SK-N-SH (cell line): ENCODE measurements around the gene RNF150.

Experiments
- CHD2 ChIP-seq: fragments of 150-350 bp; IDR thresholded peaks from 2 replicates; pipeline ENCODE4 v1.6.1; 2018; ENCODE audit warnings: low read length; ENCODE audit not compliant: partially characterized antibody
- PBX3 ChIP-seq: IDR thresholded peaks from 2 replicates; pipeline ENCODE4; 2012
- TF ChIP-seq, protein P1 (sequence below): fragments of 200-600 bp; sonication (generic); IDR thresholded peaks from 2 replicates; pipeline ENCODE4 v1.6.1; 2017; ENCODE audit warnings: antibody characterized with exemption, mild to moderate bottlenecking, moderate library complexity

GRCh38 chr4:141130947-141131605 lies 2.2 kb downstream of the RNF150 start:
- no peak for TF ChIP-seq PBX3
- TF ChIP-seq, protein P1, sequence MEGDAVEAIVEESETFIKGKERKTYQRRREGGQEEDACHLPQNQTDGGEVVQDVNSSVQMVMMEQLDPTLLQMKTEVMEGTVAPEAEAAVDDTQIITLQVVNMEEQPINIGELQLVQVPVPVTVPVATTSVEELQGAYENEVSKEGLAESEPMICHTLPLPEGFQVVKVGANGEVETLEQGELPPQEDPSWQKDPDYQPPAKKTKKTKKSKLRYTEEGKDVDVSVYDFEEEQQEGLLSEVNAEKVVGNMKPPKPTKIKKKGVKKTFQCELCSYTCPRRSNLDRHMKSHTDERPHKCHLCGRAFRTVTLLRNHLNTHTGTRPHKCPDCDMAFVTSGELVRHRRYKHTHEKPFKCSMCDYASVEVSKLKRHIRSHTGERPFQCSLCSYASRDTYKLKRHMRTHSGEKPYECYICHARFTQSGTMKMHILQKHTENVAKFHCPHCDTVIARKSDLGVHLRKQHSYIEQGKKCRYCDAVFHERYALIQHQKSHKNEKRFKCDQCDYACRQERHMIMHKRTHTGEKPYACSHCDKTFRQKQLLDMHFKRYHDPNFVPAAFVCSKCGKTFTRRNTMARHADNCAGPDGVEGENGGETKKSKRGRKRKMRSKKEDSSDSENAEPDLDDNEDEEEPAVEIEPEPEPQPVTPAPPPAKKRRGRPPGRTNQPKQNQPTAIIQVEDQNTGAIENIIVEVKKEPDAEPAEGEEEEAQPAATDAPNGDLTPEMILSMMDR = no peak
- no peak for TF ChIP-seq CHD2
